Lung microvascular endothelial cell (primary cell): ENCODE data around the gene TRIM28. TPM values are rescaled to one million over a fixed set of nuclear protein-coding genes. Genes with fewer than 3 reads are reported as not detected.
"Not testable (repeated sequence)": the region's sequence is repeated elsewhere in the genome, so short reads cannot be mapped to it uniquely, and the experiment has no call there.

Experiments used
- DNase-seq, 2 donors: peaks; one replicate each; pipeline versions ENCODE4 v3.0.0 to v3.0.0-alpha.2; 2010; ENCODE audit warnings: low read depth in 2 of 2
- total RNA-seq: library from RNA; depleted of rRNA; stranded (reverse); fragments of >200 nt; gene quantifications from 2 replicates; pipeline ENCODE4 v1.2.1, GENCODE V29; 2014

TRIM28 gene
- total RNA-seq = 275 and 278 TPM in 2 replicates

GRCh38 chr19:58543826-58544590 is at the start of gene TRIM28:
TSS of gene TRIM28 (plus strand) at chr19:58544064. CDS start at chr19:58544758, 694 bp downstream.
- peak; percentile 99 for DNase-seq

- DNase-seq = no peak
These were observed 46.2 kb upstream of the TRIM28 start for GRCh38 chr19:58497634-58498170.

- peak in 1 of 2 donors; percentile 0 for DNase-seq
These were observed 45.4 kb upstream of the TRIM28 start for GRCh38 chr19:58498316-58499020.

- peak; percentile 98 to 99 for DNase-seq
These were observed 44.6 kb upstream of the TRIM28 start for GRCh38 chr19:58499021-58499927.

GRCh38 chr19:58500242-58500641 is 43.6 kb upstream of the TRIM28 start:
- DNase-seq = no peak

GRCh38 chr19:58507602-58508223 is 36.2 kb upstream of the TRIM28 start:
- DNase-seq = not testable (repeated sequence)

GRCh38 chr19:58509731-58510083 is 34.2 kb upstream of the TRIM28 start:
- no peak for DNase-seq

- no peak for DNase-seq
These were observed 33.6 kb upstream of the TRIM28 start for GRCh38 chr19:58510084-58510862.

- DNase-seq = no peak
These were observed 32.3 kb upstream of the TRIM28 start, which contains the start of gene SLC27A5 for GRCh38 chr19:58511353-58512208. TSS of gene SLC27A5 (minus strand) at chr19:58511992. CDS start at chr19:58511955, 37 bp downstream.

- no peak for DNase-seq
These were observed 30.6 kb upstream of the TRIM28 start for GRCh38 chr19:58513213-58513693.

GRCh38 chr19:58513694-58514563 is 29.9 kb upstream of the TRIM28 start:
- peak; percentile 92 to 95 for DNase-seq

GRCh38 chr19:58514564-58515022 is 29.3 kb upstream of the TRIM28 start:
- DNase-seq = no peak

- DNase-seq = no peak
These were observed 28.6 kb upstream of the TRIM28 start for GRCh38 chr19:58515259-58515658.

GRCh38 chr19:58516246-58516836 is 27.5 kb upstream of the TRIM28 start:
- DNase-seq = no peak

GRCh38 chr19:58516964-58517833 is 26.7 kb upstream of the TRIM28 start:
- DNase-seq = no peak

GRCh38 chr19:58518256-58519086 is 25.4 kb upstream of the TRIM28 start:
- no peak for DNase-seq
